ENCODE measurements around the gene SKI.

Gene SKI

DNA sequence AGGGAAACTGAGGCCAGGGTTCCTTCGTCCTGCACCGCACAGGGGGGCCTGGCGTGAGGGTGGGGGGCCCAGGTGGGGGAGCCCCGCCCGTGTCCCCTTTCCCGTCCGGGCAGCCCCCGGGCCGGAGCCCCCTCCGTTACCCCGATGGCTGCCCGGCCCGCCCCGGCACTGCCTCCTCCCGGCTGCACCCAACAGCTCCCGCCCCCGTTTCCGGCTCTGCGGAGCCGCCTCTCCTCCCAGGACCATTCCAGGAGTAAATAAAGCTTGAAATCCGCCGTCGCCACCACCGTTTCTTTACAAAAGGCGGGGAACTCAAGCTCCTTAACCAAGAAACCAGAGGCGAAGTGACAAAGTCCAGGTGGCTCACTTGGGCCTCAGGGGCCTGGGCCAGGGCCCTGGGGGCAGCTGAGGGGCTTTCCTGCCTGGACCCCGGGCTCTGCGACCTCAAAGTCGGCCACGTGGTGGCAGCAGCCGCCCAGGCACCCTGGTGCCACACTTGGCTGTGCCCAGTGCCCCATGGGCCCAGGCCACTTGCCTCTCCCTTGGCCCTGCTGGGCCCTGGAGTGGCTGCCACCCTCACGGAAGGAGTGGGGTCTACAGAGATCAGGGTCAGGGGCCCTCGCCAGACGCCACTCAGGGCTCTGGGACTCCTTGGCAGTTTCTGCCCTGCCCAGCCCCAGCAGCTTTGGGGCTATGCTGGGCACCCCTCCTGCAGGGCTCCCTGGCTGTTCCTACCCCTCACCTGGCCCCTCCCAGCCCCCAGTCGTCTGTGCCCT is 33.0 kb upstream of the SKI start:
- peak; percentile 84 for DNase-seq

DNA sequence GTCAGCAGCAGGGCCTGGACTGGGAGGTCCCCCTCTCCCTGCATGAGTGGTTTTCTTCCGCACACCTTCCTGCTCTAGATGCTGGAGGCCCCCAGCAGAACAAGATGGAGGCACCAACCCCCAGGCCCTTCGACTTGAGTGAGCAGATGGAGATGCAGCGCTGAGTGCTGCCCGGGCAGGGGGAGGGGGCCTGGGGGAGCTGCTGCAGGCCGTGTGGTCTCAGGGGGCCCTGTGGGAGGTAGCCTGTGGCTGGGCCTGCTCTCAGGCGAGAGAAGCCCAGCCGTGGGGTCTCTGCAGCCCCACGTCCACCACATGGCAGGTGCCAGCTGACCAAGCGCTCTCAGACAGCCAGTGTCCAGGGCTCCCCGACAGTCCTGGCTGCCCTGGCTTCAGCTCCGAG is 32.3 kb upstream of the SKI start:
- no peak for DNase-seq

DNA sequence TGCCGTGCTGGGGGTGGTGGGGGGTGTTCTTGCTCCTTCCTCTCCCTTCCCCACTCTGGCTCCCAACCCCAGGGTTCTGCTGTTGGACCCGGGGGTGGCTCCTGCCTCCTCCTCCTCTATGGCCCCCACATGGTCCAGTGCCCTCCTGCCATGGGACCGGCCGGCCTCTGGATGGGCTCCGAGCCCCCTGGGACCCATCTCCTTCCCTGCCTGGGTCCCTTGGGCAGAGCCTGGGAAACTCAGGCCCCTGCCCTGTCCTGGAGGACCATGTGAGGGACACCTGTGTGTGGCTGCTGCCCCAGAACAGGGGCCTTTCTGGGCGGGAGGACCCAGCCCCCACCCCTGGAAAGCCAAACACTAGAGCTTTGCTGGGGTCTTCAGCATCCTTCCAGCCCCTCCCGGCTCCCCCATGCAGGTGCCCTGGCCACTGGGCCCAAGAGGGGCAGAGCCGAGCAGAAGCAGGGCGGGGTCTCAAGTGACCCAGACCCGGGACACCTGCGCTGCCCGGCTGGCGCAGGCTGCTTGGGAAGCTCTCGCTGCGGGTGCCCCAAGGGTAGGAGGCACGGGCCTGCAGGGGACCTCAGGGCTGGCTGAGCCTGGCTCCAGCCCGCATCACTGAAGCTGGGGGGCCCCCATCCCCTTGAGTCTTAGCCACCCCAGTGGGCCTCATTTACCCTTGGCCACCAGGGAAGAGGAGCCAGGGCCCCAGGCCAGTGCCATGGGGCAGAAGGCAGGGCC is 31.0 kb upstream of the SKI start:
- no peak for DNase-seq

GRCh38 chr1:2197707-2198165 is 30.4 kb upstream of the SKI start:
- DNase-seq: no peak

DNA sequence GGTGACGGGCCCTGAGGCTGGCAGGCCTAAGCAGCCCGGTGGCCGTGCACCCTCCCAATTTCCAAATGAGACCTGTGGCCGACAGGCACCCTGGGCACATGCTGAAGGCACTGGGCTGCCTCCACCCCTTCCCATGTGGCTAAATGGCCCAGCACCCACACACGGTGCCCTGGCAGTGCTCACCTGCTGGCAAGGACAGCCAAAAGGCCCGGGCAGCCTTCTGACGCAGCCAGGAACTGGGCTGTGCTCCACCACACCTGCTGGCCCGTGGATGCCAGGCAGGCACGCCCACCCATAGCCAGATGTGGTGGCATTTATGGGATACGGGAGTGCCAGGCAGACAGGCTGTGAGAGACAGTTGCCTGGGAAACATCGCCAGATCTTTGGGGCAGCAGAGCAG is 29.5 kb upstream of the SKI start:
- no peak for DNase-seq

GRCh38 chr1:2199042-2199810 is 28.9 kb upstream of the SKI start:
- peak; percentile 82 for DNase-seq

- DNase-seq: no peak
Observed at GRCh38 chr1:2200308-2200943, 27.7 kb upstream of the SKI start.

DNA sequence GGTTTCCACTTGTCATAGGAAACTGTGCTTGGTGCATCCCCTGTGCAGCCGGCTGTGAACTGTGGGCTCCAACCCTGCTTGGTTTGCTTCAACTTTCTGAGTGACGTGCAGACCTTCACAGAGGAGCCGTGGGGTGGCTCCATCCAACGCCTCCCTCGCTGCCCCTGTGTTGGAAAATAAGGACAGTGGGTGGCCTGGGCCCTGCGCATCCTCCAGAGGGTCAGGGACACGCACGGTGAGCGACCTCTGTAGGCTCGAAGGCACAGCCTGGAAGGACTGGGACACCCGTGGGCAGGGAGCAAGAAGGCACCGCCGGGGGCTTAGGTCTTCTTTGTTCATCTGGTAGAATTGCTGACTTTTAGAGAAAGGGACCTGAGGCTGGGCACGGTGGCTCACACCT is 27.1 kb upstream of the SKI start:
- no peak for DNase-seq

GRCh38 chr1:2202008-2202575 is 26.0 kb upstream of the SKI start:
- DNase-seq: no peak

- no peak for DNase-seq
Observed at GRCh38 chr1:2202843-2203601, 25.1 kb upstream of the SKI start.

DNA sequence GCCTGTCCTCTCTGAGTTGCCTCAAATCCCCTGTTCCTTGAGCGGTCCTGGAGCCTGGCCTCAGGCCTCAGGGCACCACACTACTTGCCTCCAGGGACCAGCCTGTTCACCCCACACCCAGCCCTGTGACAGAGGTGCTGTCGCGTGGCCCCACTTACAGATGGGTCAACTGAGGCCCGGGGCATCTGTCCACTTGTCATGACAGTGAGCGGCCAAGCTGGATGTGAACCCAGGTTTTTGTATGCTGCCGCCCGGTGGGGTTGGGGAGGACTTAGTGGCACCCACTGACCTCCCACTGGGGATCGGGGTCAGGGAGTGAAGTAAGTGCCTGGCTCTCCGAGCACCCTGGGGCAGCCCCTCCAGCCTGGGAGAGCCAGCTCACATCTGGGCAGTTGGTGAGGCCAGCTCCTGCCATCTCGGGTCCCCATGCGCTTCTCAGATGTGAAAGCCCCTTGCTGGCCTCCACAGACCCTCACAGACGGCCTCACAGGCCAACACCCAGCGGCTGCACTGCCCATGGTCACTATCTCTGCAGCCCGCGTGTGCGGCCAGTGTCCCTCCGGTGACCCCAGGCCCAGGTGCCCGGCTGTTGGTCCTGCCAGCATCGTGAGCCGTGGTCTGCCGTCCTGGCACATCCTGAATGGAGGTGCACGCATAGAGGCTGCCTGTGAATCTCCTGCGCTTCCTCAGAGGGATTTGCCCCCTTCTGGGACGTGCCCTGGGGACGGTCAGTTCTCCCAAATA is 24.3 kb upstream of the SKI start:
- DNase-seq: no peak

GRCh38 chr1:2204415-2205190 is 23.5 kb upstream of the SKI start:
- peak; percentile 90 for DNase-seq

- DNase-seq: no peak
Observed at GRCh38 chr1:2205191-2205952, 22.7 kb upstream of the SKI start.

DNA sequence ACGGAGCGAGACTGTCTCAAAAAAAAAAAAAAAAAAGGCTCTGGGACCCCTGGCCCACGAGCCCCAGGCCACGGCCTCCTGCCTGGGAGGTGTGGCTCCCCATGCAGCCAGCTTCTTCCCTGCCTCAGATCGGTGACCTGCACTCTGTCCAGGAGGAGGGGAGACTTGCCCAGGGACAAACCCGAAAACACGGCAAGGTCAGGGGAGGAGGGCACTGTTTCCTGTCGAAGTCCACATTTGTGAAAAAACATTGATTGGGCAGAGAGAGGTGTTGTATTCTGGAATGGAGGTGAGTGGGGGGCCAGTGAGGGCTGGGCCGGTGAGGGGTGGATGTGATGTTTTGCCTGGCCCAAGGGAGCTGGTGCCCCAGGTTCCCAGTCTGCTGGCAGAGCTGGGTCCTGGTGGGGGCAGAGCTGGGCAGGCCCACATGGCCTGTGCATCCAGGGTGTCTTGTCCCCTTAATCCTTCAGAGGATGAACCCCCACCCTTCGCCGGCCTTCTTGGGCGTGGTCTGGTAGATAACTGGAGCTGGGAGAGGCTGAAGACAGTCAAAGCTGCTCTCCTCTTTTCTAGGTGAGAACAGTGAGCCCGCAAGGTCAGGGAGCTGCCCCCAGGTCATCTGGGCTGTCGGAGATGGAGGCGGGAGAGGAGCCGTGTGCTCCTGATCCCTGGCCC is 21.2 kb upstream of the SKI start:
- no peak for DNase-seq

GRCh38 chr1:2208309-2209239 is 19.5 kb upstream of the SKI start:
- DNase-seq: no peak

GRCh38 chr1:2209400-2210083 is 18.6 kb upstream of the SKI start:
- no peak for DNase-seq

GRCh38 chr1:2210084-2210653 is 17.9 kb upstream of the SKI start:
- no peak for DNase-seq
